Nephron (organoid): ENCODE measurements around the gene EIF4B.
A peak's percentile ranks its signal among the peaks of the same experiment; 100 is the strongest.

Experiments used
- H3K27ac Mint-ChIP-seq, 3 experiments: 2 replicates each; pipeline ENCODE4 v1.8.0; 2020; ENCODE audit warnings: mixed read lengths in 3 of 3, mild to moderate bottlenecking in 2 of 3, moderate library complexity in 1 of 3
- H3K27me3 Mint-ChIP-seq: 2 replicates; pipeline ENCODE4 v1.8.0; 2021; ENCODE audit warnings: low read depth, mild to moderate bottlenecking, moderate library complexity, mixed read lengths
- H3K36me3 Mint-ChIP-seq: 2 replicates; pipeline ENCODE4 v1.8.0; 2020; ENCODE audit warnings: low read depth, mixed read lengths
- H3K4me1 Mint-ChIP-seq: 2 replicates; pipeline ENCODE4 v1.8.0; 2020; ENCODE audit warnings: mixed read lengths
- H3K4me3 Mint-ChIP-seq, 3 experiments: 2 replicates each; pipeline ENCODE4 v1.8.0; 2020; ENCODE audit warnings: mild to moderate bottlenecking in 3 of 3, mixed read lengths in 3 of 3, moderate library complexity in 2 of 3
- H3K9me3 Mint-ChIP-seq: 2 replicates; pipeline ENCODE4 v1.8.0; 2020; ENCODE audit warnings: mixed read lengths
- CTCF ChIP-seq, 3 experiments: fragments of 200-600 bp; sonication (generic); IDR thresholded peaks; one replicate each; pipeline ENCODE4 v1.5.0; 2021; ENCODE audit warnings: antibody characterized with exemption in 3 of 3; ENCODE audit not compliant: unreplicated experiment in 3 of 3

EIF4B gene

GRCh38 chr12:53039851-53040250 lies 33.6 kb downstream of the EIF4B start:
- Mint-ChIP-seq H3K4me3 (no peak overlapping the region), H3K4me1 (peaks cover 16% of the 10 kb centered on the region), H3K36me3 (peaks cover 52% of the 10 kb centered on the region), H3K9me3 (no peaks in the 10 kb centered on the region), H3K27ac (peak overlapping the region in 1 of 3 experiments; percentile 40), H3K27me3 (no peaks in the 10 kb centered on the region)
- TF ChIP-seq CTCF (IDR thresholded peaks at IDR 0.05; ENCODE audit: unreplicated experiment in 3 of 3) = no peak

GRCh38 chr12:53042607-53043454 lies 36.6 kb downstream of the EIF4B start:
- Mint-ChIP-seq H3K9me3 (no peaks in the 10 kb centered on the region), H3K27me3 (peaks cover 6% of the 10 kb centered on the region), H3K4me3 (peak overlapping the region; percentile 3 to 20 (median 18)), H3K36me3 (peaks cover 30% of the 10 kb centered on the region), H3K4me1 (peaks cover 35% of the 10 kb centered on the region), H3K27ac (peak overlapping the region; percentile 12 to 50 (median 25))
- TF ChIP-seq CTCF (IDR thresholded peaks at IDR 0.05; ENCODE audit: unreplicated experiment in 3 of 3) = no peak

GRCh38 chr12:53044052-53044581 lies 37.9 kb downstream of the EIF4B start:
- H3K4me3 Mint-ChIP-seq = peak overlapping the region; percentile 23 to 96 (median 94)
- peaks cover 48% of the 10 kb centered on the region for H3K4me1 Mint-ChIP-seq
- peak overlapping the region; percentile 87 to 100 (median 97) for H3K27ac Mint-ChIP-seq
- peaks cover 19% of the 10 kb centered on the region for H3K36me3 Mint-ChIP-seq
- no peaks in the 10 kb centered on the region for H3K9me3 Mint-ChIP-seq
- peaks cover 6% of the 10 kb centered on the region for H3K27me3 Mint-ChIP-seq
- TF ChIP-seq CTCF (IDR thresholded peaks at IDR 0.05; ENCODE audit: unreplicated experiment in 3 of 3) = no peak

GRCh38 chr12:53044896-53045695 lies 38.8 kb downstream of the EIF4B start:
- H3K27ac Mint-ChIP-seq = peak overlapping the region; percentile 97 to 100 (median 99)
- TF ChIP-seq CTCF (IDR thresholded peaks at IDR 0.05; ENCODE audit: unreplicated experiment in 3 of 3) = no peak
- peaks cover 12% of the 10 kb centered on the region for H3K36me3 Mint-ChIP-seq
- peaks cover 6% of the 10 kb centered on the region for H3K27me3 Mint-ChIP-seq
- H3K9me3 Mint-ChIP-seq = no peaks in the 10 kb centered on the region
- H3K4me3 Mint-ChIP-seq = peak overlapping the region; percentile 94 to 99 (median 96)
- H3K4me1 Mint-ChIP-seq = peaks cover 55% of the 10 kb centered on the region

GRCh38 chr12:53045696-53046045 lies 39.4 kb downstream of the EIF4B start:
- Mint-ChIP-seq H3K27ac (peak overlapping the region; percentile 97 to 100 (median 99)), H3K9me3 (no peaks in the 10 kb centered on the region), H3K4me1 (peaks cover 59% of the 10 kb centered on the region), H3K36me3 (peaks cover 12% of the 10 kb centered on the region), H3K27me3 (peaks cover 6% of the 10 kb centered on the region), H3K4me3 (peak overlapping the region; percentile 94 to 99 (median 96))
- TF ChIP-seq CTCF (IDR thresholded peaks at IDR 0.05; ENCODE audit: unreplicated experiment in 3 of 3) = no peak
